Ascending aorta (tissue), 2 donors: ENCODE data around the gene ATP2B2. TPM values are rescaled to one million over a fixed set of nuclear protein-coding genes. Genes with fewer than 3 reads are reported as not detected.

Experiments
- DNase-seq, 2 donors: peaks; one replicate each; pipeline ENCODE4 v3.0.0-alpha.2; 2019; ENCODE audit warnings: low spot score in 2 of 2
- H3K27ac ChIP-seq, 2 donors: fragments of 200-600 bp; sonication (generic); one replicate each; pipeline ENCODE4 v1.5.1; 2016 to 2017; ENCODE audit warnings: mild to moderate bottlenecking in 1 of 2
- H3K27me3 ChIP-seq: fragments of 200-600 bp; sonication (generic); one replicate; pipeline ENCODE4 v1.5.1; 2017
- H3K36me3 ChIP-seq, 2 donors: fragments of 200-600 bp; sonication (generic); one replicate each; pipeline ENCODE4 v1.5.1; 2016
- H3K4me1 ChIP-seq, 2 donors: fragments of 200-600 bp; sonication (generic); one replicate each; pipeline ENCODE4 v1.5.1; 2016 to 2017; ENCODE audit warnings: mild to moderate bottlenecking in 1 of 2
- H3K4me3 ChIP-seq, 2 donors: fragments of 200-600 bp; sonication (generic); one replicate each; pipeline ENCODE4 v1.5.1; 2016 to 2017; ENCODE audit warnings: mild to moderate bottlenecking in 1 of 2
- H3K9me3 ChIP-seq, 2 donors: fragments of 200-600 bp; sonication (generic); one replicate each; pipeline ENCODE4 v1.5.1; 2016
- intact Hi-C: fragments of 100-400 bp; cut with DNase I; formaldehyde crosslinking; loops from one replicate; pipeline ENCODE4 v1.15.1; 2023
- total RNA-seq: library from RNA; depleted of rRNA; stranded (reverse); fragments of >200 nt; gene quantifications from one replicate; pipeline ENCODE4 v1.1.0, GENCODE V29; 2016
- TF ChIP-seq, protein P1 (sequence below), 3 experiments: fragments of 200-600 bp in 2 of 3; fragments of 450-650 bp in 1 of 3; sonication (generic) in 2 of 3; IDR thresholded peaks; one replicate each; pipeline ENCODE4 v1.5.1; 2016 to 2019; ENCODE audit warnings: antibody characterized with exemption in 3 of 3, mild to moderate bottlenecking in 1 of 3, moderate library complexity in 1 of 3

The ATP2B2 gene
- total RNA-seq, 1 donor from 2014 or later = not detected

DNA sequence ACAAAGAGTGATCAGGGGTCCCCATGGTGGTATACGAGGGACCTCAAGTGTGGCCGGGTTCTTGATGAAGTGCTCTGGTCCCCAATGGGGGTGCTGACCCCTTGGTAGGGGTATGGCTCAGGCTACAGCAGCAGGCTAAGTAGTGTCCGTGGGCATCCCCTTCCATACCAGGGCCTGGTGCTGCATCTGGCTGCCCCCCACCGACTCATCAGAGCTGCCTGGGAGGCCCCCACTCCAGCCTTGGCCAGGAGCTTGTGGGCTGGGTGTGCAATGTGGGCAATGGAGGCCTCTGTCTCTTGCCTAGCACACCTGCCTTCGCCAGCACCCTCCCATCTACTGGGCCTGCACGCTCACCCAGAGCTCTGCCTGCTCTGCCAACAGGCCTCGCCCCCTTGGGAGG, 125.4 kb downstream of the ATP2B2 start:
- Histone ChIP-seq H3K27ac (no peak overlapping the region), H3K4me1 (no peaks in the 10 kb centered on the region), H3K27me3 (no peaks in the 10 kb centered on the region), H3K9me3 (no peaks in the 10 kb centered on the region), H3K36me3 (no peaks in the 10 kb centered on the region), H3K4me3 (no peak overlapping the region)
- DNase-seq = no peak
- TF ChIP-seq, protein P1, sequence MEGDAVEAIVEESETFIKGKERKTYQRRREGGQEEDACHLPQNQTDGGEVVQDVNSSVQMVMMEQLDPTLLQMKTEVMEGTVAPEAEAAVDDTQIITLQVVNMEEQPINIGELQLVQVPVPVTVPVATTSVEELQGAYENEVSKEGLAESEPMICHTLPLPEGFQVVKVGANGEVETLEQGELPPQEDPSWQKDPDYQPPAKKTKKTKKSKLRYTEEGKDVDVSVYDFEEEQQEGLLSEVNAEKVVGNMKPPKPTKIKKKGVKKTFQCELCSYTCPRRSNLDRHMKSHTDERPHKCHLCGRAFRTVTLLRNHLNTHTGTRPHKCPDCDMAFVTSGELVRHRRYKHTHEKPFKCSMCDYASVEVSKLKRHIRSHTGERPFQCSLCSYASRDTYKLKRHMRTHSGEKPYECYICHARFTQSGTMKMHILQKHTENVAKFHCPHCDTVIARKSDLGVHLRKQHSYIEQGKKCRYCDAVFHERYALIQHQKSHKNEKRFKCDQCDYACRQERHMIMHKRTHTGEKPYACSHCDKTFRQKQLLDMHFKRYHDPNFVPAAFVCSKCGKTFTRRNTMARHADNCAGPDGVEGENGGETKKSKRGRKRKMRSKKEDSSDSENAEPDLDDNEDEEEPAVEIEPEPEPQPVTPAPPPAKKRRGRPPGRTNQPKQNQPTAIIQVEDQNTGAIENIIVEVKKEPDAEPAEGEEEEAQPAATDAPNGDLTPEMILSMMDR (IDR thresholded peaks at IDR 0.05) = no peak
- intact Hi-C loops = no loop called here

- no peak overlapping the region for H3K4me3 ChIP-seq
- H3K36me3 ChIP-seq = no peaks in the 10 kb centered on the region
- no peak overlapping the region for H3K27ac ChIP-seq
- intact Hi-C loops = no loop called here
- H3K4me1 ChIP-seq = no peaks in the 10 kb centered on the region
- no peaks in the 10 kb centered on the region for H3K9me3 ChIP-seq
- DNase-seq = no peak
- no peaks in the 10 kb centered on the region for H3K27me3 ChIP-seq
- TF ChIP-seq, protein P1 (IDR thresholded peaks at IDR 0.05) = no peak
These were observed 126.2 kb downstream of the ATP2B2 start for GRCh38 chr3:10379161-10379560.

DNA sequence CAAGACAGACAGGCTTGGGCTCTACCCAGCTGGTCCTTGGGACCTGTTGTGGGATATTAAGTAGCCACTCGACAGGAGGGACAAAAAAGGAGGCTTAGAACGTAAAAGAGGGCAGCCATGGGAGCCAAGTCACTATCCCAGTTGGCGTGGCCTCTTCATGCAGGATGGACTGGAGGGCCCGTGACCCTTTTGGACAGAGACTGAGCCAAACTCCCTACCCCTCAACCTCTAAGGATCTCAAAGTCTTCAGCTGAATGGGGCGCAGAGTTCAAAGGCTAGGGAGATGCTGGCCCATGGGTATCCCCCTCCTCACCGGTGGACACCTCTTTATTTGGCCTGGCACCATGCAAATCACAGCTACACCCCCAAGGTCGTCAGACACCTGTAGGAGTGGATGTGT, 126.6 kb downstream of the ATP2B2 start:
- TF ChIP-seq, protein P1 (IDR thresholded peaks at IDR 0.05) = no peak
- DNase-seq = no peak
- no peak overlapping the region for H3K4me3 ChIP-seq
- no peaks in the 10 kb centered on the region for H3K36me3 ChIP-seq
- no peak overlapping the region for H3K27ac ChIP-seq
- intact Hi-C loops = no loop called here
- H3K9me3 ChIP-seq = no peaks in the 10 kb centered on the region
- H3K27me3 ChIP-seq = no peaks in the 10 kb centered on the region
- H3K4me1 ChIP-seq = no peaks in the 10 kb centered on the region

DNA sequence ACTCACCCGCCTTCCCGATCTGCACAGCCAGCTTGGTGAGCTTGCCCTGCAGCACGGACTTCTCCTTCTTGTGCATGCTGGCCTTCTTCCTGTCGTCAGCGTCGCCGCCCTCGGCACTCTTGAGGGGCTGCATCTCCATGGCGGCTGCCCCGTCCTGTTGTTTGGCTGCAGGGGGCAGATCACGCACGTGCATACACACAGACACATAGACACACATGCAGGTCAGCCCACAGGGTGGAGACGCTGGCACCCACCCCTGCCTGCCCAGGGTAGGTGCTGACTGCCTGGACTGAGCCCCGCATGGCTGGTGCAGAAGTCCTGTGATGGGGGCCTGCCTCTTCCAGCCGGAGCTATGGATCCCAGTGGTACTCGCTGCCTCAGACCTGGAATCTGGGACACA, 127.1 kb downstream of the ATP2B2 start:
- TF ChIP-seq, protein P1 (IDR thresholded peaks at IDR 0.05) = no peak
- H3K4me1 ChIP-seq = no peaks in the 10 kb centered on the region
- DNase-seq = no peak

DNA sequence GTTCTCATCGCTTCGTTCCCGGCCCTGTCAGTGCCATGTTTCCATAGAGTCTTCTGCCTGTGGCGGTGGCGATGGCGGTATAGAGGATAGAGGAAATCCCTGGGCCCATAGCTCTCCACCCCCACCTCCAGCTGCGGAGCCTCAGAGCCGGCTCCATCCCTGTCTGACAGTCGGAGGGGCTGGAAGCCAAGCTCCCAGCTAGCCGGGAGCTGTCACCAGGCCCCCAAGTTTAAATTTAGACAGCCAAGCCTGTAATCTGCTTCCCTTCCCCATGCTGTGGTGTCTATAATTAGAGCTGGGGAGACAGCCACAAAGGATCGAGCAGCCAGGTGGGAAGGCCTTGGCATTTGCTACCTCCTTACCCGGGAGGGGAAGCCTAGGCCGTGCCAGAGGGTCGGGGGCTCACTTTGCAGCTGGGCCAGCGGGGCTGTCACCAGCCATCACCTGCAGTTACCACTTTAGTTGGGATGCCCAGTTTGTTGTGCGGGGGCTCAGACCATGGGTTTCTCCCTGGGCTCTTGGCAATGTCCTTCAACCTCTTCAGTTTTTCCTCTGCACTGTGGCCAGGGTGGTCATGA, 128.1 kb downstream of the ATP2B2 start:
- H3K27ac ChIP-seq = no peak overlapping the region
- intact Hi-C loops = no loop called here
- no peak overlapping the region for H3K4me3 ChIP-seq
- no peaks in the 10 kb centered on the region for H3K9me3 ChIP-seq
- no peaks in the 10 kb centered on the region for H3K4me1 ChIP-seq
- no peaks in the 10 kb centered on the region for H3K36me3 ChIP-seq
- no peak for DNase-seq
- TF ChIP-seq, protein P1 (IDR thresholded peaks at IDR 0.05) = no peak
- H3K27me3 ChIP-seq = no peaks in the 10 kb centered on the region

More for the DNA sequence above, 127.1 kb downstream of the ATP2B2 start:
- H3K27me3 ChIP-seq = no peaks in the 10 kb centered on the region
- H3K27ac ChIP-seq = no peak overlapping the region
- H3K36me3 ChIP-seq = no peaks in the 10 kb centered on the region
- H3K9me3 ChIP-seq = no peaks in the 10 kb centered on the region
- no peak overlapping the region for H3K4me3 ChIP-seq
- intact Hi-C loops = no loop called here

DNA sequence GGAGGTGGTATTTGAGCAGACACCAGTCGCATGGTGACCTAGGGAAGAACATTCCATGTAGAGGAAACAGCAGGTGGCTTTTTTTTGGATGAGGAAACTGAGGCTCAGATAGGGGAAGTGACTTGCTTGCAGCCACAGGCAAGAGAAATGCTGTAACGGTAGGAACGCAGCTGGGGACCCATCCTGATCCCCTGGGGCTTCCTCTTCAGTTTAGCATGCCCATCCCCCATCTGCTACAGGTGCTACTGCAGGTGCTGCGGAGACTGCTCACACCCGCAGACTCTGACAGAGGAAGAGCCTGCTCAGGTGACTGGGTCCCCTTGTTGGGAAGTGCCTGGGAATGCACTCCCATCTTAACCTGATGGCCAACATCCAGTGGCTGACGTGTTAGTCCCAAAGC, 129.0 kb downstream of the ATP2B2 start:
- Histone ChIP-seq H3K4me3 (no peak overlapping the region), H3K27me3 (no peaks in the 10 kb centered on the region), H3K4me1 (no peaks in the 10 kb centered on the region), H3K36me3 (no peaks in the 10 kb centered on the region), H3K9me3 (no peaks in the 10 kb centered on the region), H3K27ac (no peak overlapping the region)
- intact Hi-C loops = no loop called here
- no peak for DNase-seq
- TF ChIP-seq, protein P1 (IDR thresholded peaks at IDR 0.05) = no peak
